ENCODE data around the gene MAGEB16. TPM values are rescaled to one million over a fixed set of nuclear protein-coding genes. Genes with fewer than 3 reads are reported as not detected.

The MAGEB16 gene
- total RNA-seq = not detected in 2 replicates

- DNase-seq (ENCODE audit: low read depth in 2 of 2) = no peak
These were observed at the start of gene MAGEB16 for GRCh38 chrX:35798042-35798441. Gene MAGEB16 (plus strand): TSS chrX:35798342. CDS start chrX:35802197, 3,855 bp downstream.

- DNase-seq (ENCODE audit: low read depth in 2 of 2) = no peak
These were observed 24.1 kb upstream of the MAGEB16 start for GRCh38 chrX:35773958-35774564.

DNA sequence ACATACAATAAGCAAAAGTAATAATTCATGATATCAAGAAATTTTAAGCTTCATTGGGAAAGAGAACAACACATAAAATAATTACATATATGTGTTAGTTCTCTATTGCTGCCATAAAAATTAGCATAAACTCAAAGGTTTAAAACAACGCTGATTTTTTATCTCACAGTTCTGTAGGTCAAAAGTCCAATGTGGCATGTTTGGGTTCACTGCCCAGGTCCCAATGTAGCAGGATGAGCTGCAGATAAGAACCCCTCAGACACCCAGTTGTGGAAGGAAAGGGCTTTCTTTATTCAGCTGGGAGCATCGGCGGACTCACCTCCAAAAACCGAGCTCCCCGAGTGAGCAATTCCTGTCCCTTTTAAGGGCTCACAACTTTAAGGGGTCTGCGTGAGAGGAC is 13.1 kb upstream of the MAGEB16 start:
- no peak for DNase-seq (ENCODE audit: low read depth in 2 of 2)

DNA sequence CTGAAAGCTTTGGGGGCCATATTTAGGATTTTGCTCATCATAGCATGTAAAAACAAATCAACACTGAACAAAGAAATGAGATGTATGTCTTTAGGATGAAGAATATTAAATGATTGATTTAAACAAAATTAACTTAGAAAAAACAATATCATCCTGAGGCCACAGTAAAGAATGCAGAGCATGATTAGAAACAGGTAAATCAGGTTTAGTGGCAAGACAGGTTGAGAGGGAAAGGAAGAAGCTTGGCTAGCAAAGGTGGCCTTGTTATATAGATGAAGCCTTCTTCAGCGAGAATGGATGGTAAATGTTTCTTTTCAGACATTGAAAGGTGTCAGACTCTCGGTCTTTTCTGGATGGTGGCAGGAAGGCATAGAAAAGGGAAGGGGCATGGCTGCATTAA is 11.9 kb upstream of the MAGEB16 start:
- DNase-seq (ENCODE audit: low read depth in 2 of 2) = no peak

GRCh38 chrX:35787867-35788266 is 10.3 kb upstream of the MAGEB16 start:
- no peak for DNase-seq (ENCODE audit: low read depth in 2 of 2)

DNA sequence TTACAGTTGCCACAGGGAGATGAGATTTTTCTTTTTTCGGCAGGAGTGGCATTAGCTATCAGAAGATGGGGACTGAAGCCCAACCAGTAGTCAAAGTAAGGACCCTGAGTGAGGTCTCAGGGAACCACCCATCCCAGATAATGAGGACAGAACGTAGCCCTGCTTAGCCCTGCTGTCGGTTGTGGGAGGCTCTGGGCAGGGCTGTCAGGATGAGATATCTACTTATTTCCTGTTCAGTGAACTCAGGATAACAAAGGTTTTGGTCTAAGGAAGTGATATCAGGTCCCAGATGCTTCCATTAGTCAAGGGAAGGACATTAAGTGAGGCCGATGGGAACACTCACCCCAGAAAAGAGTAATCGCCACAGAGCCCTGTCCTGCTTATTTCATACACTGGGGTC is 2.3 kb downstream of the MAGEB16 start:
- DNase-seq (ENCODE audit: low read depth in 2 of 2) = no peak

GRCh38 chrX:35809781-35810180 is 11.6 kb downstream of the MAGEB16 start:
- no peak for DNase-seq (ENCODE audit: low read depth in 2 of 2)

GRCh38 chrX:35819241-35819640 is 21.1 kb downstream of the MAGEB16 start:
- DNase-seq (ENCODE audit: low read depth in 2 of 2) = no peak

- no peak for DNase-seq (ENCODE audit: low read depth in 2 of 2)
These were observed 28.4 kb downstream of the MAGEB16 start for GRCh38 chrX:35826503-35826902.

GRCh38 chrX:35829501-35829900 is 31.4 kb downstream of the MAGEB16 start:
- DNase-seq (ENCODE audit: low read depth in 2 of 2) = no peak

DNA sequence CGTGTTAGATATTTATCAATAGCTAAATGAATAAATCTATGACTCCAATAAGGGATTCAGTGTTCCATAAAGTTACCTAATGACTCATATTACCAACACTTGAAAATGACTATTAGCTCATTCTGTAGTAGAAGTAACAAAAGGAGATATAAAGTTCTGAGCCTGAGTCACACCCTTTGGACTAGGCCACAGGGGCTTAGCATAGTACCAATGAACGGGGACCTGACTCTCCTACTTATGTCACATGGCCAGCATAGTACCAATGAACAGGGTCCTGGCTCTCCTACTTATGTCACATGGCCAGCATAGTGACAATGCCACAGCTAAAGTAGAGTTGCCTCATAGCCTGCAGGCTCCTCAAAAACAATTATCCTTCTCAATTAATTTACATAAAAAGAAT is 43.7 kb downstream of the MAGEB16 start:
- no peak for DNase-seq (ENCODE audit: low read depth in 2 of 2)

DNA sequence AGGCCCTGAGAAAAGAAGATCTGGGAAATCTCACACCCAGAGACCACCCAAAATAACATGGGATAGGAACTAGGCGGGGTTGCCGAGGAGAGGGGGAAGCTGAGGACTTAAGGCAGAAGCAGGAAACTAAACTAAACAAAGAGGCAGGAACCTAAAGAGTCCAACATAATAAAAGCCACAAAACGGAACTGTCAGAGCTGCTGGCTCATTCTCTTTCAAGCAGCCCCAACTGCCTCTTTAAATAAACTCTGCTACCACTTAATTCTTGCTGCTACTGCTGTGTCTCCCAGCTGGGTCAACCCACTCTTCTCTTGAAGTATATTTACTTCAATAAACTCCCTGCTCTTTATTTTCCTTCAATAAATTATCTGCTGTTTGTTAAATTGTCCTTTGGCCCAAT is 44.5 kb downstream of the MAGEB16 start:
- no peak for DNase-seq (ENCODE audit: low read depth in 2 of 2)

- DNase-seq (ENCODE audit: low read depth in 2 of 2) = no peak
These were observed 49.6 kb downstream of the MAGEB16 start for GRCh38 chrX:35847736-35848135.

Other genes starting within 250 kb of the MAGEB16 start
- not detected in 2 replicates for gene CFAP47, start 121.4 kb downstream of the MAGEB16 start, total RNA-seq